Body of pancreas (tissue), 4 donors: Measurements from ENCODE around the gene GRID1.

Experiments used
- CTCF ChIP-seq, 7 experiments: fragments of 450-650 bp in 4 of 7; fragments of 200-600 bp in 3 of 7; sonication (generic) in 3 of 7; IDR thresholded peaks; one replicate each; pipeline ENCODE4 v1.5.1; 2016 to 2019; ENCODE audit warnings: antibody characterized with exemption in 7 of 7
- POLR2A ChIP-seq, 3 donors: fragments of 450-650 bp; IDR thresholded peaks; one replicate each; pipeline ENCODE4 v1.6.1; 2016; ENCODE audit warnings: antibody characterized with exemption in 3 of 3, mild to moderate bottlenecking in 2 of 3

- TF ChIP-seq CTCF (IDR thresholded peaks at IDR 0.05) (no peak), POLR2A (IDR thresholded peaks at IDR 0.05) (no peak)
These were observed 535.2 kb downstream of the GRID1 start for GRCh38 chr10:85831422-85831821.
